Naive thymus-derived CD8-positive, alpha-beta T cell (primary cell): ENCODE data around the gene CHD5. TPM values are rescaled to one million over a fixed set of nuclear protein-coding genes. Genes with fewer than 3 reads are reported as not detected.
"Not testable (repeated sequence)": the region's sequence is repeated elsewhere in the genome, so short reads cannot be mapped to it uniquely, and the experiment has no call there.

ENCODE experiments used
- ATAC-seq, 2 donors: fragments of 150-1000 bp; cut with Tn5 transposase in 1 of 2; sonication (Bioruptor Pico), chemical (Tn5 transposase) in 1 of 2; 1 replicate in 1 of 2; 2 replicates in 1 of 2; pipeline ENCODE4 v1.10.0; 2021; ENCODE audit warnings: mild to moderate bottlenecking in 2 of 2, moderate library complexity in 2 of 2
- POLR2A ChIA-PET: fragments of 350-600 bp; sonication (Branson Sonifier 250); formaldehyde crosslinking; loops from one replicate; lab custom pipeline; 2021; ENCODE audit warnings: antibody characterized with exemption; lab: Charles Lee
- DNase-seq, 10 donors: peaks; one replicate each; pipeline versions ENCODE4 v3.0.0 to v3.0.0-alpha.2; 2020 to 2022
- H3K27ac Mint-ChIP-seq, 10 donors: one replicate each; pipeline ENCODE4 v1.8.0; 2020 to 2022; ENCODE audit warnings: mild to moderate bottlenecking in 10 of 10, mixed read lengths in 10 of 10, moderate library complexity in 4 of 10, inconsistent platforms in 1 of 10
- H3K27me3 Mint-ChIP-seq, 5 donors: one replicate each; pipeline ENCODE4 v1.8.0; 2021 to 2022; ENCODE audit warnings: mixed read lengths in 5 of 5
- H3K36me3 Mint-ChIP-seq, 3 donors: one replicate each; pipeline ENCODE4 v1.8.0; 2020 to 2022; ENCODE audit warnings: mixed read lengths in 3 of 3, mild to moderate bottlenecking in 2 of 3, inconsistent platforms in 1 of 3
- H3K4me1 Mint-ChIP-seq, 4 donors: one replicate each; pipeline ENCODE4 v1.8.0; 2021 to 2022; ENCODE audit warnings: mixed read lengths in 4 of 4
- H3K4me3 Mint-ChIP-seq, 10 donors: one replicate each; pipeline ENCODE4 v1.8.0; 2020 to 2022; ENCODE audit warnings: mild to moderate bottlenecking in 10 of 10, mixed read lengths in 10 of 10, moderate library complexity in 6 of 10, inconsistent platforms in 1 of 10
- H3K9me3 Mint-ChIP-seq, 9 donors: one replicate each; pipeline ENCODE4 v1.8.0; 2020 to 2022; ENCODE audit warnings: mixed read lengths in 9 of 9, mild to moderate bottlenecking in 3 of 9, inconsistent platforms in 1 of 9, moderate library complexity in 1 of 9
- polyA plus RNA-seq, 3 donors: library from polyadenylated mRNA; unstranded; fragments of 300-500 nt; fragmentation: Illumina TruSeq; gene quantifications; one replicate each; pipeline ENCODE4 v1.2.3, GENCODE V29; 2021
- total RNA-seq, 8 experiments: library from RNA in 2 of 8; stranded (reverse) in 2 of 8; gene quantifications; one replicate each; pipeline ENCODE4 v1.2.3 and lab custom pipeline; 2021 to 2026

Gene CHD5
- total and polyA plus RNA-seq, 5 experiments from 2014 or later: 0.06 to 0.14 (median 0.10) TPM; not detected in 2

DNA sequence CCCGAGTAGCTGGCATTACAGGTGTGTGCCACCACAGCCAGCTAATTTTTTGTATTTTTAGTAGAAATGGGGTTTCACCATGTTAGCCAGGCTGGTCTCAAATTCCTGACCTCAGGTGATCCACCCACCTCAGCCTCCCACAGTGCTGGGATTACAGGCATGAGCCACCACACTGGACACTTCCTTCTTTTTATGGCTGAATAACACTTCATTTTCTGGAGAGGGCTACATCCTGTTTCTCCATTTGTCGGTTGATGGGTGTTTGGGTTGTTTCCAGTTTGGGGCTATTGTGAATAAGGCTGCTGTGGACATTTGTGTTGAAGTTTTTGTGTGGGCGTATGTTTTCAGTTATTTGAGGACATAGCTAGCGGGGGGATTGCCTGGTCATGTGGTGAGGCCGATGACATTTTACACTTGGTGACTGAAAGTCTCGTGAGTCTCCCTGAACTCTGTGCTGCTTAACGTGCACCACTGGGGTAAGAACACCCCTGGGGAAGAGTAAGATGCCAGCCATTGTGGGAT lies 116.5 kb downstream of the CHD5 start:
- POLR2A ChIA-PET, H3K9me3 Mint-ChIP-seq, H3K27ac Mint-ChIP-seq, ATAC-seq, H3K27me3 Mint-ChIP-seq, H3K4me3 Mint-ChIP-seq, DNase-seq: not testable (repeated sequence)
- H3K4me1 Mint-ChIP-seq: peaks cover 10 to 34% (median 22%) of the 10 kb centered on the region in 4 donors
- H3K36me3 Mint-ChIP-seq: peaks cover 0 to 38% (median 0%) of the 10 kb centered on the region in 3 donors

- peaks cover 0 to 36% (median 0%) of the 10 kb centered on the region in 3 donors for H3K36me3 Mint-ChIP-seq
- H3K27me3 Mint-ChIP-seq: no peaks in the 10 kb centered on the region
- no peak overlapping the region for H3K4me3 Mint-ChIP-seq
- POLR2A ChIA-PET: no interaction called here
- H3K4me1 Mint-ChIP-seq: peaks cover 15 to 42% (median 28%) of the 10 kb centered on the region in 4 donors
- no peak for ATAC-seq
- no peak overlapping the region for H3K27ac Mint-ChIP-seq
- DNase-seq: no peak
- no peaks in the 10 kb centered on the region for H3K9me3 Mint-ChIP-seq
Observed at GRCh38 chr1:6062670-6063069, 117.5 kb downstream of the CHD5 start.

DNA sequence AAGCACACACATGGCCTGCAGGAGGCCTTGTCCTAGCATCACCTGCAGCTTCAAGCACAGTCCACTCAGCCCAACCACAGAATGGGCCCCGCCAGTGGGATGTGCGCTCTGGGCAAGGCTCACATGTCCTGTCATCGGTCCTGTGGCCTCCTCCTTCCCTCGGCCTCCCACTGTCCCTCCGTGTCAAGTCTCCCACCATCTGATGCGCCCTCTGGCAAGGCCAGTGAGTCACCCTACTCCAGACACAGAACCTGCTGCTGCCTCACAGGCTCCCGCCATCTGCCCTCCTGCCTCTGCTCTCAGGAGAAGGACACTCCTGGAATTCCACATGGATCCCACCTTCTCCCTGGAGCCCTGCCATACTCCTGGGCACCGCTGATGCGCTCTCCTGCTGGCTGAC lies 120.3 kb downstream of the CHD5 start:
- DNase-seq (no peak), ATAC-seq (no peak)
- H3K27ac Mint-ChIP-seq: no peak overlapping the region
- peaks cover 0 to 32% (median 0%) of the 10 kb centered on the region in 3 donors for H3K36me3 Mint-ChIP-seq
- no peaks in the 10 kb centered on the region for H3K27me3 Mint-ChIP-seq
- no peak overlapping the region for H3K4me3 Mint-ChIP-seq
- H3K4me1 Mint-ChIP-seq: peaks cover 19 to 46% (median 34%) of the 10 kb centered on the region in 4 donors
- no peaks in the 10 kb centered on the region for H3K9me3 Mint-ChIP-seq
- POLR2A ChIA-PET: no interaction called here

DNA sequence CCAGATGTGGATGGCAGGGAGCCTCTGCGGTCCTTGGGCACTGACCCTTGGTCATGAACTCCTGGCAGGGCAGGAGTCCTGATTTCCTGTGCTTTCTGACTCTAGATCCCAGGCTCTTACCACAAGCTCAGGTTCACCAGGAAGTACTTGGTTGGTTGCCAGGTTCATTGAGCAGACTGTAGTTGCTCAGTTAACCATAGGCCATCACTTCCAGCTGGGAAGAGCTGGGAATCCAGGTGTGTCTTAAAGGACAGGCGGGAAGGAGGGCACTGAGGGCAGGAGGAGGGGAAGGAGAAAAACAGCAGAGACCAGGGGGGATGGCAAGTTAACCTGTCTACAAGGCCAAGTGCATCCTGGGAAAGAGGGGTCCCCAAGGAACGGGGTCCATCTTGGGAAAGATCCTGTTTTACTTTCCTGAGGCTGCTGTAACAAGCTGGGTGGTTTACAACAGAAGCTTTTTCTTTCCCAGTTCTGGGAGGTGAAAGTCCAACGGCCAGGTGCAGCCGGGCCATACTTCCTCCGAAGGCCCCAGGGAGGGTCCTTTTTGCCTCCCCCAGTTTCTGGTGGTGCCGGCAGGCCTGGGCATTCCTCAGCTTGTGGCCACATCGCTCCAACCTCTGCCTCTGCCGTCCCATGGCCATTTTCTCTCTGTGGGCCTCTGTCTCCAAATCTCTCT lies 122.8 kb downstream of the CHD5 start:
- H3K36me3 Mint-ChIP-seq: peaks cover 0 to 38% (median 2%) of the 10 kb centered on the region in 3 donors
- DNase-seq (no peak), ATAC-seq (no peak)
- H3K9me3 Mint-ChIP-seq: no peaks in the 10 kb centered on the region
- no peaks in the 10 kb centered on the region for H3K27me3 Mint-ChIP-seq
- no peak overlapping the region for H3K4me3 Mint-ChIP-seq
- peaks cover 18 to 48% (median 28%) of the 10 kb centered on the region in 4 donors for H3K4me1 Mint-ChIP-seq
- H3K27ac Mint-ChIP-seq: peak overlapping the region in 6 of 10 donors; percentile 3 to 65 (median 50)
- POLR2A ChIA-PET: interaction anchor here (0.8 kb wide), 1 partner anchor 31 kb away, joined by 3 read pairs; no protein-coding TSS in a partner anchor

- Mint-ChIP-seq H3K36me3 (peaks cover 0 to 39% (median 3%) of the 10 kb centered on the region in 3 donors), H3K9me3 (no peaks in the 10 kb centered on the region), H3K4me1 (peaks cover 19 to 48% (median 28%) of the 10 kb centered on the region in 4 donors), H3K27ac (peak overlapping the region in 5 of 10 donors; percentile 12 to 65 (median 33)), H3K4me3 (peak overlapping the region in 1 of 10 donors; percentile 3), H3K27me3 (no peaks in the 10 kb centered on the region)
- POLR2A ChIA-PET: interaction anchor here (0.8 kb wide), 1 partner anchor 30 kb away, joined by 3 read pairs; no protein-coding TSS in a partner anchor
- DNase-seq (no peak), ATAC-seq (no peak)
Observed at GRCh38 chr1:6056572-6056948, 123.6 kb downstream of the CHD5 start.

- Mint-ChIP-seq H3K36me3 (peaks cover 0 to 35% (median 3%) of the 10 kb centered on the region in 3 donors), H3K4me3 (no peak overlapping the region), H3K9me3 (no peaks in the 10 kb centered on the region), H3K4me1 (peaks cover 13 to 50% (median 26%) of the 10 kb centered on the region in 4 donors), H3K27ac (peak overlapping the region in 1 of 10 donors; percentile 52), H3K27me3 (no peaks in the 10 kb centered on the region)
- POLR2A ChIA-PET: no interaction called here
- no peak for DNase-seq
- no peak for ATAC-seq
Observed at GRCh38 chr1:6054596-6054995, 125.5 kb downstream of the CHD5 start.

GRCh38 chr1:6053206-6053546 lies 126.9 kb downstream of the CHD5 start:
- no peaks in the 10 kb centered on the region for H3K27me3 Mint-ChIP-seq
- POLR2A ChIA-PET: interaction anchor here (0.7 kb wide), 1 partner anchor 31 kb away, joined by 3 read pairs; no protein-coding TSS in a partner anchor
- no peak overlapping the region for H3K4me3 Mint-ChIP-seq
- ATAC-seq (no peak), DNase-seq (no peak)
- H3K36me3 Mint-ChIP-seq: peaks cover 0 to 40% (median 3%) of the 10 kb centered on the region in 3 donors
- peak overlapping the region in 1 of 10 donors; percentile 72 for H3K27ac Mint-ChIP-seq
- H3K9me3 Mint-ChIP-seq: no peaks in the 10 kb centered on the region
- peaks cover 13 to 45% (median 24%) of the 10 kb centered on the region in 4 donors for H3K4me1 Mint-ChIP-seq

DNA sequence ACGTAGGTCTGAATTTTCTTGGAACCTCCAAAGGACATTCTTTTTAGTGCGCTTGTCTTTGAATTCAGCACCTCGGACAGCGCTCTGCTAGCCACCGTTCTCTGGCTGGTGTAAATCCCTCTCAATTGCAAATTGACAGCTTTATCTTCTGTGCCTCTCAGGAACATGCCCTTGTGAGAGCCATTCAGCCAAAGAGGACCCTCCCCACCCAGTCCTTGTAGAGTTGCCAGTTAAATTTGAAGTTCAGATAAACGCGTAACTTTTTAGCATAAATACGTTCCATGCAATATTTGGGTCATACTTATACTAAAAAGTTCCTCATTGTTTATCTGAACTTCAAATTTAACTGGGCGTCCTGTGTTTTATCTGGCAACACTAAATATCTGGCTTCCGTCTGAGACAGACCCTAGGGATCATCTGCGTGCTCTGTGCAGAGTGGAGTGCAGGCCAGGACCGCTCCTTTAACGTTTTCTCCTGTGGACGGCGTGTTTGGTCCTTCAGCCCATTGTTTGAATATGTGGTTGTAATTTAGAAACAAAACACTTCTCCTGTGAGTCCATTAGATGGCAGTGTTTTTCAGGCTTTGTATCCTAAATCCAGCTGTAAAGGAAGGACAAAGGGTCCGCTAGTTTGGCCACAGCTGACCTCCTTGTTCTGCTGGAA lies 127.4 kb downstream of the CHD5 start:
- Mint-ChIP-seq H3K4me3 (peak overlapping the region in 1 of 10 donors; percentile 24), H3K9me3 (no peaks in the 10 kb centered on the region), H3K36me3 (peaks cover 0 to 43% (median 3%) of the 10 kb centered on the region in 3 donors), H3K4me1 (peaks cover 13 to 45% (median 24%) of the 10 kb centered on the region in 4 donors), H3K27ac (peak overlapping the region in 3 of 10 donors; percentile 56 to 81 (median 72)), H3K27me3 (no peaks in the 10 kb centered on the region)
- peak in 9 of 10 donors; percentile 30 to 70 (median 44) for DNase-seq
- POLR2A ChIA-PET: no interaction called here
- ATAC-seq: peak; percentile 27 to 46

Other genes with a start within 250 kb of the CHD5 start
- 1 to 10 TPM; 6.2 to 6.3 TPM for gene NPHP4, start 187.9 kb downstream of the CHD5 start, total RNA-seq
- under 1 TPM; 0.14 to 0.97 (median 0.22) TPM for gene NPHP4, start 187.9 kb downstream of the CHD5 start, polyA plus RNA-seq
- 100 to 1,000 TPM; 189 to 190 TPM for gene KCNAB2, start 134.4 kb downstream of the CHD5 start, total RNA-seq
- 10 to 100 TPM; 17.8 to 46.6 (median 21.4) TPM for gene KCNAB2, start 134.4 kb downstream of the CHD5 start, polyA plus RNA-seq
- gene RPL22, start 19.3 kb upstream of the CHD5 start, total RNA-seq: 100 to 1,000 TPM; 577 to 597 TPM
- gene RPL22, start 19.3 kb upstream of the CHD5 start, polyA plus RNA-seq: 100 to 1,000 TPM; 291 to 370 (median 306) TPM
- under 1 TPM; 0.36 to 0.47 TPM for gene RNF207, start 25.8 kb upstream of the CHD5 start, total RNA-seq
- gene RNF207, start 25.8 kb upstream of the CHD5 start, polyA plus RNA-seq: not detected
- gene ICMT, start 55.6 kb upstream of the CHD5 start, total RNA-seq: 10 to 100 TPM; 12.9 to 16.3 TPM
- gene ICMT, start 55.6 kb upstream of the CHD5 start, polyA plus RNA-seq: 10 to 100 TPM; 13.0 to 15.6 (median 14.1) TPM
- not detected for gene HES3, start 63.9 kb upstream of the CHD5 start, total RNA-seq
- gene HES3, start 63.9 kb upstream of the CHD5 start, polyA plus RNA-seq: not detected
- 1 to 10 TPM; 1.3 TPM for gene GPR153, start 80.8 kb upstream of the CHD5 start, total RNA-seq
- under 1 TPM; 0.06 to 0.56 (median 0.16) TPM for gene GPR153, start 80.8 kb upstream of the CHD5 start, polyA plus RNA-seq
- 1 to 10 TPM; 4.3 to 4.9 TPM for gene ACOT7, start 213.4 kb upstream of the CHD5 start, total RNA-seq
- gene ACOT7, start 213.4 kb upstream of the CHD5 start, polyA plus RNA-seq: 1 to 10 TPM; 5.6 to 9.4 (median 7.8) TPM
- gene HES2, start 239.6 kb upstream of the CHD5 start, total RNA-seq: not detected
- gene HES2, start 239.6 kb upstream of the CHD5 start, polyA plus RNA-seq: not detected
- gene ESPN, start 244.5 kb upstream of the CHD5 start, total RNA-seq: 1 to 10 TPM; 2.3 to 2.4 TPM
- under 1 TPM; 0.12 to 0.81 (median 0.15) TPM for gene ESPN, start 244.5 kb upstream of the CHD5 start, polyA plus RNA-seq